ENCODE measurements around the gene ARRDC5.

ARRDC5 gene

GRCh38 chr19:4914736-4915501, 12.2 kb upstream of the ARRDC5 start (continued):
- TF ChIP-seq ZNF555 (tag by site-specific recombination; conservative IDR thresholded peaks at IDR 0.05), result no peak
- TF ChIP-seq ZIC2 (tag by site-specific recombination; IDR thresholded peaks at IDR 0.05), result peak; percentile 92
- TF ChIP-seq ZNF211 (tag by site-specific recombination; IDR thresholded peaks at IDR 0.05; ENCODE audit: low read depth), result no peak
- TF ChIP-seq PRDM10 (tag by site-specific recombination; IDR thresholded peaks at IDR 0.05), result 0 out of 2 replicates have a peak, but pooled peaks have one; percentile 10
- TF ChIP-seq ZNF626 (tag by site-specific recombination; IDR thresholded peaks at IDR 0.05), result no peak
- TF ChIP-seq PRDM1 (tag by site-specific recombination; IDR thresholded peaks at IDR 0.05), result no peak
- TF ChIP-seq ZFP41 (tag by site-specific recombination; IDR thresholded peaks at IDR 0.05; ENCODE audit: borderline replicate concordance), result no peak
- TF ChIP-seq, protein P1, sequence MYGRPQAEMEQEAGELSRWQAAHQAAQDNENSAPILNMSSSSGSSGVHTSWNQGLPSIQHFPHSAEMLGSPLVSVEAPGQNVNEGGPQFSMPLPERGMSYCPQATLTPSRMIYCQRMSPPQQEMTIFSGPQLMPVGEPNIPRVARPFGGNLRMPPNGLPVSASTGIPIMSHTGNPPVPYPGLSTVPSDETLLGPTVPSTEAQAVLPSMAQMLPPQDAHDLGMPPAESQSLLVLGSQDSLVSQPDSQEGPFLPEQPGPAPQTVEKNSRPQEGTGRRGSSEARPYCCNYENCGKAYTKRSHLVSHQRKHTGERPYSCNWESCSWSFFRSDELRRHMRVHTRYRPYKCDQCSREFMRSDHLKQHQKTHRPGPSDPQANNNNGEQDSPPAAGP (tag by site-specific recombination; IDR thresholded peaks at IDR 0.05), result peak; percentile 30; the same call in 1 of the 2 replicates
- peak; percentile 37; the same call in 1 of the 2 replicates for TF ChIP-seq SCRT1 (tag by site-specific recombination; IDR thresholded peaks at IDR 0.05; ENCODE audit: borderline replicate concordance)
- peak; percentile 68 for TF ChIP-seq SP3 (tag by site-specific recombination; IDR thresholded peaks at IDR 0.05)
- TF ChIP-seq, protein P2, sequence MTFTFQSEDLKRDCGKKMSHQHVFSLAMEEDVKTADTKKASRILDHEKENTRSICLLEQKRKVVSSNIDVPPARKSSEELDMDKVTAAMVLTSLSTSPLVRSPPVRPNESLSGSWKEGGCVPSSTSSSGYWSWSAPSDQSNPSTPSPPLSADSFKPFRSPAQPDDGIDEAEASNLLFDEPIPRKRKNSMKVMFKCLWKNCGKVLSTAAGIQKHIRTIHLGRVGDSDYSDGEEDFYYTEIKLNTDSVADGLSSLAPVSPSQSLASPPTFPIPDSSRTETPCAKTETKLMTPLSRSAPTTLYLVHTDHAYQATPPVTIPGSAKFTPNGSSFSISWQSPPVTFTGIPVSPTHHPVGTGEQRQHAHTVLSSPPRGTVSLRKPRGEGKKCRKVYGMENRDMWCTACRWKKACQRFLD (tag by site-specific recombination; IDR thresholded peaks at IDR 0.05), result no peak
- no peak for TF ChIP-seq ZNF473 (tag by site-specific recombination; IDR thresholded peaks at IDR 0.05)
- TF ChIP-seq ZNF148 (tag by site-specific recombination; IDR thresholded peaks at IDR 0.05; ENCODE audit: borderline replicate concordance), result no peak
- no peak for TF ChIP-seq ZNF114 (tag by site-specific recombination; IDR thresholded peaks at IDR 0.05)
- TF ChIP-seq GLIS2 (tag by site-specific recombination; IDR thresholded peaks at IDR 0.05), result peak; percentile 93
- TF ChIP-seq ZNF843 (tag by site-specific recombination; IDR thresholded peaks at IDR 0.05), result no peak
- no peak for TF ChIP-seq ZBTB11 (tag by site-specific recombination; conservative IDR thresholded peaks at IDR 0.05; ENCODE audit: low read depth)
- TF ChIP-seq ZNF214 (tag by site-specific recombination; IDR thresholded peaks at IDR 0.05; ENCODE audit: borderline replicate concordance), result no peak
- TF ChIP-seq, protein P3, sequence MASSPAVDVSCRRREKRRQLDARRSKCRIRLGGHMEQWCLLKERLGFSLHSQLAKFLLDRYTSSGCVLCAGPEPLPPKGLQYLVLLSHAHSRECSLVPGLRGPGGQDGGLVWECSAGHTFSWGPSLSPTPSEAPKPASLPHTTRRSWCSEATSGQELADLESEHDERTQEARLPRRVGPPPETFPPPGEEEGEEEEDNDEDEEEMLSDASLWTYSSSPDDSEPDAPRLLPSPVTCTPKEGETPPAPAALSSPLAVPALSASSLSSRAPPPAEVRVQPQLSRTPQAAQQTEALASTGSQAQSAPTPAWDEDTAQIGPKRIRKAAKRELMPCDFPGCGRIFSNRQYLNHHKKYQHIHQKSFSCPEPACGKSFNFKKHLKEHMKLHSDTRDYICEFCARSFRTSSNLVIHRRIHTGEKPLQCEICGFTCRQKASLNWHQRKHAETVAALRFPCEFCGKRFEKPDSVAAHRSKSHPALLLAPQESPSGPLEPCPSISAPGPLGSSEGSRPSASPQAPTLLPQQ (tag by site-specific recombination; IDR thresholded peaks at IDR 0.05), result peak; percentile 80
- no peak for TF ChIP-seq ZNF670 (tag by site-specific recombination; IDR thresholded peaks at IDR 0.05; ENCODE audit: low read depth)
- TF ChIP-seq, protein P4, sequence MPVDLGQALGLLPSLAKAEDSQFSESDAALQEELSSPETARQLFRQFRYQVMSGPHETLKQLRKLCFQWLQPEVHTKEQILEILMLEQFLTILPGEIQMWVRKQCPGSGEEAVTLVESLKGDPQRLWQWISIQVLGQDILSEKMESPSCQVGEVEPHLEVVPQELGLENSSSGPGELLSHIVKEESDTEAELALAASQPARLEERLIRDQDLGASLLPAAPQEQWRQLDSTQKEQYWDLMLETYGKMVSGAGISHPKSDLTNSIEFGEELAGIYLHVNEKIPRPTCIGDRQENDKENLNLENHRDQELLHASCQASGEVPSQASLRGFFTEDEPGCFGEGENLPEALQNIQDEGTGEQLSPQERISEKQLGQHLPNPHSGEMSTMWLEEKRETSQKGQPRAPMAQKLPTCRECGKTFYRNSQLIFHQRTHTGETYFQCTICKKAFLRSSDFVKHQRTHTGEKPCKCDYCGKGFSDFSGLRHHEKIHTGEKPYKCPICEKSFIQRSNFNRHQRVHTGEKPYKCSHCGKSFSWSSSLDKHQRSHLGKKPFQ (tag by site-specific recombination; IDR thresholded peaks at IDR 0.05), result no peak
- TF ChIP-seq ZNF530 (tag by site-specific recombination; IDR thresholded peaks at IDR 0.05; ENCODE audit: low read depth), result no peak

Measured in HEK293 (cell line).